Esophagus muscularis mucosa (tissue), 4 donors: Measurements from ENCODE around the gene LRRC27. TPM values are rescaled to one million over a fixed set of nuclear protein-coding genes. Genes with fewer than 3 reads are reported as not detected.

Source experiments
- DNase-seq: peaks from one replicate; pipeline ENCODE4 v3.0.0-alpha.2; 2017; ENCODE audit errors: extremely low spot score
- H3K27ac ChIP-seq, 4 donors: fragments of 200-600 bp; sonication (generic); replicated peaks in 1 of 4; 1 replicate in 3 of 4; 2 replicates in 1 of 4; pipeline ENCODE4 v1.5.1; 2016 to 2019; ENCODE audit warnings: mild to moderate bottlenecking in 1 of 4
- H3K27me3 ChIP-seq, 4 donors: fragments of 200-600 bp; sonication (generic); one replicate each; pipeline versions ENCODE4 v1.5.1 to v1.6.0; 2016 to 2019
- H3K36me3 ChIP-seq, 4 donors: fragments of 200-600 bp; sonication (generic); one replicate each; pipeline ENCODE4 v1.5.1; 2016 to 2019
- H3K4me1 ChIP-seq, 4 donors: fragments of 200-600 bp; sonication (generic); one replicate each; pipeline ENCODE4 v1.5.1; 2016 to 2019
- H3K4me3 ChIP-seq, 4 donors: fragments of 200-600 bp; sonication (generic); 1 replicate in 2 of 4; 2 replicates in 2 of 4; pipeline ENCODE4 v1.5.1; 2016 to 2019; ENCODE audit warnings: mild to moderate bottlenecking in 4 of 4, moderate library complexity in 1 of 4
- H3K9me3 ChIP-seq, 4 donors: fragments of 200-600 bp; sonication (generic); 1 replicate in 3 of 4; 2 replicates in 1 of 4; pipeline ENCODE4 v1.5.1; 2016 to 2019
- EP300 ChIP-seq: sonication (generic); formaldehyde crosslinking; IDR thresholded peaks from one replicate; pipeline ENCODE4 v1.6.1; 2017; ENCODE audit warnings: antibody characterized with exemption
- POLR2A ChIP-seq: fragments of 450-650 bp; IDR thresholded peaks from one replicate; pipeline ENCODE4 v1.6.1; 2017; ENCODE audit warnings: antibody characterized with exemption, moderate library complexity, mild to moderate bottlenecking, low read depth
- POLR2AphosphoS5 ChIP-seq, 2 donors: sonication (generic); formaldehyde crosslinking; IDR thresholded peaks; one replicate each; pipeline ENCODE4 v1.6.1; 2017; ENCODE audit warnings: antibody characterized with exemption in 2 of 2
- WGBS: methylation state at CpG from one replicate; pipeline ENCODE4 v1.1.5; 2018; 5-methylcytosine and 5-hydroxymethylcytosine counted together
- intact Hi-C: fragments of 100-400 bp; cut with DNase I; formaldehyde crosslinking; loops from one replicate; pipeline ENCODE4 v1.15.1; 2023
- total RNA-seq, 4 donors: library from RNA; depleted of rRNA; stranded (reverse); fragments of >200 nt; gene quantifications; one replicate each; pipeline versions ENCODE4 v1.1.0 to v1.2.1, GENCODE V29; 2016
- TF ChIP-seq, protein P1 (sequence below), 3 experiments: fragments of 200-600 bp in 2 of 3; fragments of 450-650 bp in 1 of 3; sonication (generic) in 2 of 3; IDR thresholded peaks; one replicate each; pipeline ENCODE4 v1.5.1; 2017 to 2019; ENCODE audit warnings: antibody characterized with exemption in 3 of 3, mild to moderate bottlenecking in 2 of 3, moderate library complexity in 1 of 3

LRRC27 gene
- total RNA-seq, 4 donors from 2014 or later: 5.8 to 19.1 (median 9.5) TPM

DNA sequence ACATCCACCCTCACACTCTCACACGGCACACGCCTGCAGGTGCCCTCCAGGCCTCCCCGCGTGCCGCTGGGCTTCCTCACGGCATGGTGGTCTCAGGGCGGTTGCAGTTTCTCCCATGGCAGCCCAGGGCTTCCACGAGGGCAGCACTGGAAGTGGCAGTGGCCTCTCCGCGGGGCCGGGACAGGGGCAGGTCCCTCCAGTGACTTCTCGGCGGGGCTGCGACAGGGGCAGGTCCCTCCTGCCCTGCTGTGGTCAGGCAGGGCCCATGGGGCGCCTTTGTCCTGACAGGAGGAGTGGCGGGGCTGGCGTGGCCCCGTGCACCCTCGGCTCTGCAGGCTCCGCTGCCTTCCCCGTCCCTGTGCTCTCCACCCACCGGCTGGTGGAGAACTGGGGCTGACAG, 84.0 kb downstream of the LRRC27 start:
- Histone ChIP-seq H3K36me3 (peaks cover 0 to 7% (median 2%) of the 10 kb centered on the region in 4 donors), H3K4me3 (no peak overlapping the region), H3K27ac (peak overlapping the region in 1 of 4 donors; percentile 83), H3K9me3 (no peaks in the 10 kb centered on the region), H3K27me3 (no peaks in the 10 kb centered on the region), H3K4me1 (peaks cover 52 to 98% (median 93%) of the 10 kb centered on the region in 4 donors)
- no peak for TF ChIP-seq POLR2AphosphoS5 (IDR thresholded peaks at IDR 0.05)
- no peak for TF ChIP-seq POLR2A
- no peak for TF ChIP-seq EP300
- TF ChIP-seq, protein P1, sequence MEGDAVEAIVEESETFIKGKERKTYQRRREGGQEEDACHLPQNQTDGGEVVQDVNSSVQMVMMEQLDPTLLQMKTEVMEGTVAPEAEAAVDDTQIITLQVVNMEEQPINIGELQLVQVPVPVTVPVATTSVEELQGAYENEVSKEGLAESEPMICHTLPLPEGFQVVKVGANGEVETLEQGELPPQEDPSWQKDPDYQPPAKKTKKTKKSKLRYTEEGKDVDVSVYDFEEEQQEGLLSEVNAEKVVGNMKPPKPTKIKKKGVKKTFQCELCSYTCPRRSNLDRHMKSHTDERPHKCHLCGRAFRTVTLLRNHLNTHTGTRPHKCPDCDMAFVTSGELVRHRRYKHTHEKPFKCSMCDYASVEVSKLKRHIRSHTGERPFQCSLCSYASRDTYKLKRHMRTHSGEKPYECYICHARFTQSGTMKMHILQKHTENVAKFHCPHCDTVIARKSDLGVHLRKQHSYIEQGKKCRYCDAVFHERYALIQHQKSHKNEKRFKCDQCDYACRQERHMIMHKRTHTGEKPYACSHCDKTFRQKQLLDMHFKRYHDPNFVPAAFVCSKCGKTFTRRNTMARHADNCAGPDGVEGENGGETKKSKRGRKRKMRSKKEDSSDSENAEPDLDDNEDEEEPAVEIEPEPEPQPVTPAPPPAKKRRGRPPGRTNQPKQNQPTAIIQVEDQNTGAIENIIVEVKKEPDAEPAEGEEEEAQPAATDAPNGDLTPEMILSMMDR (IDR thresholded peaks at IDR 0.05): no peak
- 99% methylated on average over 7 of the region's 22 CpGs for WGBS
- intact Hi-C loops: no loop called here
- DNase-seq: no peak

DNA sequence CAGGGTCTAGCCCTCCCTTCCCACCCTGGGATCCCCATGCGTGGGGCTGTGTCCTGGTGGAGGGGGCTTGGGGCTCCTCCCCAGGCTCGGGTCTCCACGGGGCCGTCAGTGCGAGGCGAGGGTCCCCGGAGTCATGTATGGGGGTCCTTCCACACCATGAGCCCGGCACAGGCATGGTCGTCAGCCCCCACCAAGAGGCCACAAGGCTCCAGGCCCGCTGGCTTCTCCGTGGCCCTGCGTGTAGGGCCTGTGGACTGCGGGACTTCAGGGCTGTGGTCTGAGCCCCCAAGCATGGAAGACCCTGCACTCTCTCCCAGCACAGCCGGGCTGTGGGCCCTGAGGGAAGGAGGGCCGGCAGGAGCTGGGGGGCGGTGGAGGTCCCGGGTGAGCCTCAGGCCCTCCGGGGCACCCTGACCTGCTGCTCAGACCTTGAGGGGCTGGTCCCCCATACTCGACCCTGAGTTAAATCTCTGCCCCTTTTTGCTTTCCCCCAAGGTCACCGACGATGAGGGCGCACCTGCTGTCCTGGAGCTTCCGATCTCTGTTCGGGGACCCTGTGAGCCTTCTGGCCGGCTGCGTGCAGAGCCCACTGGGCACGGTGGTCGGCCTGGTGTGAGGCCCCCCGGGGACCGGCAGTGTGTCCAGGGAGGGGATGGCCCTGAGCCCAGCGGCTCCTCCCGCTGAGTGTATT, 84.7 kb downstream of the LRRC27 start:
- H3K27me3 ChIP-seq: no peaks in the 10 kb centered on the region
- peaks cover 52 to 98% (median 93%) of the 10 kb centered on the region in 4 donors for H3K4me1 ChIP-seq
- WGBS: 95% methylated on average over 22 of the region's 32 CpGs
- peak overlapping the region; percentile 20 to 96 (median 90) for H3K27ac ChIP-seq
- H3K9me3 ChIP-seq: no peaks in the 10 kb centered on the region
- intact Hi-C loops: no loop called here
- DNase-seq: no peak
- no peak overlapping the region for H3K4me3 ChIP-seq
- TF ChIP-seq POLR2A: no peak
- H3K36me3 ChIP-seq: peaks cover 0 to 7% (median 2%) of the 10 kb centered on the region in 4 donors

DNA sequence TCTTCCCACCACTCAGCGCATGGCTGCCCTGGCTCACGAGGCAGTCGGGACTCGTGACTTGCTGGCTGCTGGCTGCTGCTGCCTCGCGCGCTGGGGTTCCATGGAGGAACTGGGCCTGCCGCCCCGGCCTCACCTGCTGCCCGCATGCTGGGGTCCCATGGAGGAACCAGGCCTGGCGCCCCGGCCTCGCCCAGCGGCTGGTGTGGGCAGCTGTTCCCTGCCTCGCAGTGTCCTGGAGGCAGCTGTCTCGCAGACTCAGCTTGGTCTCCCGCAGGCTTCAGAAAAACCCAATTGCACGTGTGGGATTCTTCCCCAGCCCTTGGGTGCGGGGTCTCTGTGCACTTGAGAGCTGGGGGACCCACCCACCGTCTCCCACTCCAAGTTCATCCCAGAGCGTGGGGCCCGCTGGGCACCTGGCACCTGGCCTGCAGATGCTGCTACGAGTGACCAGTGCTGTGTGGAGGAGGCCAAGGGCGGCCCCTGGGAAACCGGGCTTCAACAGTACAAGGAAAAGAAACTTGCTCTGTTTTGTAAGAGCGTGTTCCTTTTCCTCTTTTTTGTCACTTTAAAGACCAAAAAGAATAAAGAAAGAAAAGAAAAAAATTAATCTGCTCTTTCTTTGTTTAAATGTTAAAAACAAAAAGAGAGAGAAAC, 85.4 kb downstream of the LRRC27 start:
- DNase-seq: no peak
- intact Hi-C loops: no loop called here
- TF ChIP-seq POLR2A (no peak), POLR2AphosphoS5 (IDR thresholded peaks at IDR 0.05) (no peak), EP300 (no peak)
- TF ChIP-seq, protein P1 (IDR thresholded peaks at IDR 0.05): no peak
- Histone ChIP-seq H3K36me3 (peaks cover 0 to 7% (median 2%) of the 10 kb centered on the region in 4 donors), H3K4me1 (peaks cover 52 to 98% (median 93%) of the 10 kb centered on the region in 4 donors), H3K27me3 (no peaks in the 10 kb centered on the region), H3K4me3 (no peak overlapping the region), H3K27ac (peak overlapping the region; percentile 88 to 96 (median 92)), H3K9me3 (no peaks in the 10 kb centered on the region)
- WGBS: 79% methylated on average over 13 of the region's 26 CpGs

DNA sequence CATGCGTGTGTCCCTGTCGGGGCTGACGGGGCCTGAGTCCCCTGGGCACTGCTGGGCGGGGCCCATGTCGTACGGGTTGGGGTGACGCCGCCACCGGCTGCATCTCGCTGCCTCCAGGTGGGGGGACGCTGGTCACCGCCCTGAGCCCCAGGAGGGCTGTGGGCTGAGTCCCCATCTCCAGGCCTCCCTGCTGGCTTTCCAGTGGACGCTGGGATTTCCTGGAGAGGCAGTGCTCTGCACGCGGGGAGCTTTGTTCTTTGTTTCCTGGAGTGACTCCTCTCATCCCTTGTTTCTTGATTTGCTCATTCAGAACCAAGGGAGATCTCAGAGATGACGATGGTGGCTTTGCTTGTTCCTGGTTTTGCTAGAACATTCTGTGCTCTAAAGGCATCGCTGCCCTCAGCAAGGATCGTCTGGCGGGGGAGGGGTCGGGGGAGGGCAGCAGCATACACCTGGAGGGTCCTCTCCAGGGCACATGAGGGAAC, 86.0 kb downstream of the LRRC27 start:
- H3K27ac ChIP-seq: peak overlapping the region; percentile 88 to 96 (median 92)
- 75% methylated on average over 20 of the region's 20 CpGs for WGBS
- H3K27me3 ChIP-seq: no peaks in the 10 kb centered on the region
- no peak for DNase-seq
- H3K36me3 ChIP-seq: peaks cover 0 to 7% (median 2%) of the 10 kb centered on the region in 4 donors
- no peak for TF ChIP-seq EP300
- TF ChIP-seq POLR2AphosphoS5 (IDR thresholded peaks at IDR 0.05): peak in 1 of 2 donors; percentile 35
- no peaks in the 10 kb centered on the region for H3K9me3 ChIP-seq
- H3K4me3 ChIP-seq: no peak overlapping the region
- intact Hi-C loops: no loop called here
- H3K4me1 ChIP-seq: peaks cover 50 to 98% (median 93%) of the 10 kb centered on the region in 4 donors

DNA sequence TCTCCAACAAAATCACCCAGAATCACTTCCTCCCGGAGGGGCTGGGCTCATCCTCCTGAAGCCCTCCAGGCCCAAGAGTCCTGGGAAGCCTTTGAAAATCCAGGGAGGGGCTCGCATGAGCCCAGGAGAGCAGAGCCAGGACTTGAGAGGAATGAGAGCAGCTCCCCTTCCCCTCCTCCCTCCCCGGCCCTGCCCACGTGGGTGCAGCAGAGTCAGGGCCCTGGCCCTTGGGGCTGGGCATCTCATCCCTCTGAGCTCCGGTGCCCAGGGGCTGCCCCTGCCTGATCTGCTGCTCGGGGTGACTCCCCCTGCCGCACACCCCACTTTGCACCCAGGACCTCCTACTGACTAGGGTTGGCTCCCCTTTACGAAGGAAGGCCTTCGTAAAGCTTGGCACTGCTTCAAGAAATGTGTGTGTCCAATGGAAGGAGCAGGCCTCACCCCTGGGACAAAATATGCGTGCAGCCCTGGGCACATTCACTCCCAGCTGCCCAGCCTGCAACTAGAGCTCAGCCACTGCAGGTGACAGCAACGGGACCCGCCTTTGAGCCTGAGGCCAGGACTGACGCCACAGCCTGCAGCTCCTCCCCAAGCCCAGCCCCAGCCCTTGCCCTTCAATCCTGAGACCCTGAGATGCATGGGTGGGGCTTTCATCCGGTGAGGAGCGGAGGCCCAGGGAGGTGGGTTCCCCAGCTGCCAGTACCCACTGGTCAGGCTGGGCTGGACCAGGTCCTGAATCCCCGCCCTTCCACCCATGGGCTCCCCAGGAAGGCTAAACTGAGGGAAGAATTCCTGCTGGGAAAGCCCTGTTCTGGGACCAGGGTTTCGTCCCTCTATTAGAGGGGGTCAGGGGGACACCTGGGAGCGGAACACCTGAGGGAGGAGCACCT, 86.8 kb downstream of the LRRC27 start:
- intact Hi-C loops: no loop called here
- no peak overlapping the region for H3K4me3 ChIP-seq
- peak overlapping the region; percentile 88 to 96 (median 92) for H3K27ac ChIP-seq
- H3K9me3 ChIP-seq: no peaks in the 10 kb centered on the region
- H3K4me1 ChIP-seq: peaks cover 47 to 98% (median 94%) of the 10 kb centered on the region in 4 donors
- no peaks in the 10 kb centered on the region for H3K27me3 ChIP-seq
- H3K36me3 ChIP-seq: peaks cover 0 to 7% (median 2%) of the 10 kb centered on the region in 4 donors
- no peak for DNase-seq
- 48% methylated on average over 8 of the region's 18 CpGs for WGBS
- TF ChIP-seq POLR2AphosphoS5 (IDR thresholded peaks at IDR 0.05) (peak; percentile 21 to 24), POLR2A (no peak), EP300 (no peak)
- TF ChIP-seq, protein P1 (IDR thresholded peaks at IDR 0.05): no peak
